GM12865 (cell line): Measurements from ENCODE around the gene SHKBP1.

Source experiments
- DNase-seq: peaks from one replicate; pipeline ENCODE4 v3.0.0; 2010; ENCODE audit warnings: low read depth
- H3K4me3 ChIP-seq: 2 replicates; pipeline ENCODE4 v1.5.1; 2011; ENCODE audit warnings: mild to moderate bottlenecking, low read depth, low read length, control low read depth
- TF ChIP-seq, protein P1 (sequence below): IDR thresholded peaks from 2 replicates; pipeline ENCODE4 v1.5.1; 2011; ENCODE audit warnings: low read length, control low read depth, low read depth, inconsistent platforms; ENCODE audit not compliant: insufficient read depth; ENCODE audit errors: missing control alignments

The SHKBP1 gene

DNA sequence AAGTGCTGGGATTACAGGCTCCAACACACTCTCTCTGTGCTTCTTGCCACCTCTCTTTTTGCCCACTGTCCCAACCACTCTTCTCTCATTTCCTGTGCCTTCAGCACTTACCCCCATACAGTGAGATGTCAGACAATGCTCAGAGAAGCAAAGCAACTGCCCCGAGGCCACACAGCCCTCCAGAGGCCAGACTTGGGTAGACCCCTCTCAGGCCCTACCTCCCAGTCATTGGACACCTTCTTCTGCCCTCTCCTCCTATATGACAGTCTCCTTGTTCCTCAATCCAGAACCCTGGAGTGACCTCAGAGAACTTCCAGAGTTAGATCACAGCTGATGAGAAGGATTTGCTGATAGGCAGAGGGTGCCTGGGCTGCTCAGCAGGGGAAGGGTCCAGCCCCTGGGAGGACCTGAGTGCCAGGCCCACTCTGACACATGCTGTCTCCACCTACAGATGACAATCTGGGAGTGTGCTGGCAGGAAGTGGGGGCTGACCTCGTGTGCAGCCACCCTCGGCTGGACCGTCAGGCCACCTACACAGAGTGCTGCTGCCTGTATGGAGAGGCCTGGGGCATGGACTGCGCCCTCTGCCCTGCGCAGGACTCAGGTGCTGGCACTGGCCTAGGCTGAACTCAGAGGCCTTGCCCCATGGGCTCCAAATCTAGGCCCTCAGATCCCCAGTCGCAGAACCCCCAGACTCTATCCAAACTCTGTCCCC lies 48.9 kb downstream of the SHKBP1 start:
- DNase-seq, result no peak
- TF ChIP-seq, protein P1, sequence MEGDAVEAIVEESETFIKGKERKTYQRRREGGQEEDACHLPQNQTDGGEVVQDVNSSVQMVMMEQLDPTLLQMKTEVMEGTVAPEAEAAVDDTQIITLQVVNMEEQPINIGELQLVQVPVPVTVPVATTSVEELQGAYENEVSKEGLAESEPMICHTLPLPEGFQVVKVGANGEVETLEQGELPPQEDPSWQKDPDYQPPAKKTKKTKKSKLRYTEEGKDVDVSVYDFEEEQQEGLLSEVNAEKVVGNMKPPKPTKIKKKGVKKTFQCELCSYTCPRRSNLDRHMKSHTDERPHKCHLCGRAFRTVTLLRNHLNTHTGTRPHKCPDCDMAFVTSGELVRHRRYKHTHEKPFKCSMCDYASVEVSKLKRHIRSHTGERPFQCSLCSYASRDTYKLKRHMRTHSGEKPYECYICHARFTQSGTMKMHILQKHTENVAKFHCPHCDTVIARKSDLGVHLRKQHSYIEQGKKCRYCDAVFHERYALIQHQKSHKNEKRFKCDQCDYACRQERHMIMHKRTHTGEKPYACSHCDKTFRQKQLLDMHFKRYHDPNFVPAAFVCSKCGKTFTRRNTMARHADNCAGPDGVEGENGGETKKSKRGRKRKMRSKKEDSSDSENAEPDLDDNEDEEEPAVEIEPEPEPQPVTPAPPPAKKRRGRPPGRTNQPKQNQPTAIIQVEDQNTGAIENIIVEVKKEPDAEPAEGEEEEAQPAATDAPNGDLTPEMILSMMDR, result no peak
- H3K4me3 ChIP-seq, result no peak overlapping the region

DNA sequence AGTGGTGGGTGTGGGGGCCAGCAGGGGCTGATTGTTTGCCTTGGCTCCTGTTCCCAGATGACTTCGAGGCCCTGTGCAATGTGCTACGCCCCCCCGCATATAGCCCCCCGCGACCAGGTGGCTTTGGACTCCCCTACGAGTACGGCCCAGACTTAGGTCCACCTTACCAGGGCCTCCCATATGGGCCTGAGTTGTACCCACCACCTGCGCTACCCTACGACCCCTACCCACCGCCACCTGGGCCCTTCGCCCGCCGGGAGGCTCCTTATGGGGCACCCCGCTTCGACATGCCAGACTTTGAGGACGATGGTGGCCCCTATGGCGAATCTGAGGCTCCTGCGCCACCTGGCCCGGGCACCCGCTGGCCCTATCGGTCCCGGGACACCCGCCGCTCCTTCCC lies 50.2 kb downstream of the SHKBP1 start:
- TF ChIP-seq, protein P1, result no peak
- DNase-seq, result no peak
- H3K4me3 ChIP-seq, result no peak overlapping the region

DNA sequence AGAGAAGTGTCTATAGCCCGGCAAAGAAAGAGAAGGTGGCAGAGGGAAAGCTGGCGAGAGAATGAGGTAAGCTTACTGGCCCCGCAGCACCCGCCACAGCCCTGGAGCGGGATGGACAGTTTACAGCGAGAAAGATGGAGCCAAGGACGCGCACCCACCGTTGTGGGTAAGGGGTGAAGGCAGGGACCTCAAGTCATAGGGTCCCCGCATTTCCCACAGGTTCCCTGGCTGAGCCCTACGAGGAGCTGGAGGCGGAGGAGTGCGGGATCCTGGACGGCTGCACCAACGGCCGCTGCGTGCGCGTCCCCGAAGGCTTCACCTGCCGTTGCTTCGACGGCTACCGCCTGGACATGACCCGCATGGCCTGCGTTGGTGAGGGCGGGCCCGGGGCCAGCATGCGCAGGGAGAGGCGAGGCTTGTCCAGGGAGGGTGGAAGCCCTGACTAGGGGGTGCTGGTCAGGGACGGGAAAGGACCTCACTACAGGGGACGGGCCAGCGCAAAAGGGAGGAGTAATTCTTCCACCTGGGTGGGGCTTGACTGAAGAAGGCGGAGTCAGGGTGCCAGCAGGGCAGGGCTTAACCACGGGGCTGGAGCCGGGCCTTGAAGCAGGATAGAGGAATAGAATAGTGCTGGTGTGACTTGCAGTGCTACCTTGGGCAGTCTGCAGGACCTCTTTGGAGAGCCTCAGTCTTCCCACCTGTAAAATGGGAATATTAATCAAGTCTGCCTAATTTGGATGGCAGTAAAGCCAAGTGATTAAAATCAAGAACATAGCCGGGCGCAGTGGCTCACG lies 51.0 kb downstream of the SHKBP1 start:
- TF ChIP-seq, protein P1, result no peak
- DNase-seq, result no peak
- no peak overlapping the region for H3K4me3 ChIP-seq

DNA sequence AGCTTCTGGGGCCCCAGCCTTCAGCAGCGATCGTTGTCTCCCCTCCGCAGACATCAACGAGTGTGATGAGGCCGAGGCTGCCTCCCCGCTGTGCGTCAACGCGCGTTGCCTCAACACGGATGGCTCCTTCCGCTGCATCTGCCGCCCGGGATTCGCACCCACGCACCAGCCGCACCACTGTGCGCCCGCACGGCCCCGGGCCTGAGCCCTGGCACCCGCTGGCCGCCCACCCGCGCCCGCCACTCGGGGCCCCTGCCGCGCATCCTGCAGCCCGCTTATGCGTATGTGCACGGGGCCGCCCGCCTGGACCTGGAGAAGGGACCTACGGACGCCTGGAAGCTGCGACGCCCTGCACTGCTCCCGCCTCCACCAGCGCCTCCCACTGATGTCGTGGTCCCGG lies 52.7 kb downstream of the SHKBP1 start:
- TF ChIP-seq, protein P1, result no peak
- no peak overlapping the region for H3K4me3 ChIP-seq
- DNase-seq, result no peak

DNA sequence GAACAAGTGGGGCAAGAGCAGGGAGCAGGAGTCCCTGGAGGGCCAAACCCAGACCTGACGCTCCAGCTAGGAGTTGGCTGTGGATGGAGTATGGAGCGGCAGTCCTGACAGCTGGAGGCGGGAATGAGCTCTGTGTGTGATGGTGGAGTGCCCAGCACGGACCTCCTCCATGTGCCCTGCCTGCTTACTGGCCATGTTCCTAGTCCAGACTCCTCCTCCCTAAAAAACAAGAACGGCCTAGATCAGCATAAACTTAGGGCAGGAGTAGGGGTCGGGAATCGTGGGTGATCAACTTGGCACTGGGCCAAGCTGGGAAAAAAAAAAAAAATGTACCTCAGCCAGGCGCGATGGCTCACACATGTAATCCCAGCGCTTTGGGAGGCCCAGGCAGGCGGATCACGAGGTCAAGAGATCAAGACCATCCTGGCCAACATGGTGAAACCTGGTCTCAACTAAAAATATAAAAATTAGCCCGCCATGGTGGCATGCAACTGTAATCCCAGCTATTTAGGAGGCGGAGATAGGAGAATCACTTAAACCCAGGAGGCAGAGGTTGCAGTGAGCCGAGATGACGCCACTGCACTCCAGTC lies 54.0 kb downstream of the SHKBP1 start:
- TF ChIP-seq, protein P1, result no peak
- DNase-seq, result no peak
- H3K4me3 ChIP-seq, result no peak overlapping the region

DNA sequence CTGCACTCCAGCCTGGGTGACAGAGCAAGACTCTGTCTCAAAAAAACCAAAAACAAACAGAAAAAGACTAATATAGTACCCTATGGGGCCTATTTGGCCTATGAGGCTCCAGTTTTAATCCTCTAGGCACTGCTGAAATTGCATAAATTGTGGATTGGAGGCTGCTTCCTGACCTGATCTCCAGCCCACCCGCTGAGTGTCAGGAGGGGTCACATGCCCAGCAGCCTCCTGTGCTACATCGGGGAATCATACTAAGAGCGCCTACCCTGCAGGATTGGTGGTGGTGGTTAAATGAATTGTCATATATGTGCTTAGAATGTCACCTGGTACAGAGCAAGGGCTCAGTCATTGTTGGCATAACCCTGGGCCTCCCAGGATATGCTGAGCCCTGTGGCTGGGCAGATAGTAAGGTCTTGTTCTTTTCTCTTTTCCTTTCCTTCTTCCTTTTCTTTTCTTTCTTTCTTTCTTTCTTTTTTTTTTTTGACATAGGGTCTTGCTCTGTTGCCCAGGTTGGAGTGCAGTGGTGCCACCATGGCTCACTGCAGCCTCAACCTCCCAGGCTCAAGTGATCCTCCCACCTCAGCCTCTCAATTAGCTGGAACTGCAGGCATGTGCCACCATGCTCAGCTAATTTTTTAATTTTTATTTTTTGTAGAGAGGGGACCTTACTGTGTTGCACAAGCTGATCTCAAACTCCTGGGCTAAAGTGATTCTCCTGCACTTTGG lies 55.8 kb downstream of the SHKBP1 start:
- no peak for DNase-seq
- no peak overlapping the region for H3K4me3 ChIP-seq
- TF ChIP-seq, protein P1, result no peak
